SU-DHL-6 (cell line): ENCODE measurements around the gene PPP6R1.

Experiments used
- H2AFZ ChIP-seq: fragments of 200-600 bp; sonication (generic); 2 replicates; pipeline ENCODE4 v1.6.1; 2014; ENCODE audit warnings: low read depth, mild to moderate bottlenecking, moderate library complexity, mixed read lengths, antibody characterized with exemption, low read length; ENCODE audit not compliant: severe bottlenecking
- H3F3A ChIP-seq: fragments of 200-600 bp; shearing (Covaris generic); 2 replicates; pipeline ENCODE4 v1.6.0; 2016; ENCODE audit warnings: antibody characterized with exemption, mild to moderate bottlenecking; ENCODE audit not compliant: insufficient read depth
- H3K27ac ChIP-seq: fragments of 200-600 bp; sonication (generic); 2 replicates; pipeline ENCODE4 v1.5.1; 2016; ENCODE audit warnings: low read depth, mild to moderate bottlenecking, low read length, moderate library complexity, mixed read lengths
- H3K27me3 ChIP-seq: fragments of 200-600 bp; sonication (generic), shearing (Covaris generic); 2 replicates; pipeline ENCODE4 v1.6.0; 2014; ENCODE audit warnings: mild to moderate bottlenecking, low read length
- H3K36me3 ChIP-seq: fragments of 200-600 bp; sonication (generic); 2 replicates; pipeline ENCODE4 v1.6.1; 2014; ENCODE audit warnings: mild to moderate bottlenecking, low read length, mixed read lengths
- H3K4me2 ChIP-seq: fragments of 300-600, 200-600 bp; shearing (Covaris generic), sonication (generic); 2 replicates; pipeline ENCODE4 v1.6.0; 2014; ENCODE audit warnings: low read length, low read depth, mild to moderate bottlenecking; ENCODE audit not compliant: poor library complexity, severe bottlenecking
- H3K4me3 ChIP-seq: fragments of 200-600 bp; sonication (generic); 2 replicates; pipeline ENCODE4 v1.5.1; 2014; ENCODE audit warnings: antibody characterized with exemption, low read length, mild to moderate bottlenecking, mixed read lengths; ENCODE audit not compliant: insufficient read depth, poor library complexity, severe bottlenecking
- H3K79me2 ChIP-seq: fragments of 200-600 bp; sonication (generic); 2 replicates; pipeline ENCODE4 v1.6.1; 2014; ENCODE audit warnings: mild to moderate bottlenecking, low read length, moderate library complexity; ENCODE audit not compliant: insufficient read depth
- H3K9ac ChIP-seq: fragments of 200-600 bp; sonication (generic); 2 replicates; pipeline ENCODE4 v1.7.0; 2014; ENCODE audit warnings: mild to moderate bottlenecking, low read length
- H3K9me2 ChIP-seq: fragments of 200-600 bp; sonication (generic); replicated peaks from 2 replicates; pipeline ENCODE4 v1.6.1; 2014; ENCODE audit warnings: low read length; ENCODE audit not compliant: insufficient read depth
- H3K9me3 ChIP-seq: fragments of 200-600 bp; sonication (generic); 2 replicates; pipeline ENCODE4 v1.6.1; 2014; ENCODE audit warnings: low read length, mixed read lengths; ENCODE audit not compliant: insufficient read depth
- H4K20me1 ChIP-seq: fragments of 200-600 bp; sonication (generic); 2 replicates; pipeline ENCODE4 v1.6.1; 2014; ENCODE audit warnings: low read depth, mild to moderate bottlenecking, antibody characterized with exemption, low read length, moderate library complexity, mixed read lengths
- EZH2phosphoT487 ChIP-seq: fragments of 200-600 bp; sonication (generic), shearing (Covaris generic); conservative IDR thresholded peaks from 2 replicates; pipeline ENCODE4 v1.6.1; 2018; ENCODE audit warnings: mild to moderate bottlenecking, antibody characterized with exemption, low read length, moderate library complexity, mixed read lengths
- TF ChIP-seq, protein P1 (sequence below): fragments of 200-600 bp; sonication (generic); IDR thresholded peaks from one replicate; pipeline ENCODE4 v1.5.1; 2017; ENCODE audit warnings: antibody characterized with exemption, mild to moderate bottlenecking, low read length, moderate library complexity; ENCODE audit not compliant: insufficient read depth, poor library complexity, severe bottlenecking

The PPP6R1 gene

DNA sequence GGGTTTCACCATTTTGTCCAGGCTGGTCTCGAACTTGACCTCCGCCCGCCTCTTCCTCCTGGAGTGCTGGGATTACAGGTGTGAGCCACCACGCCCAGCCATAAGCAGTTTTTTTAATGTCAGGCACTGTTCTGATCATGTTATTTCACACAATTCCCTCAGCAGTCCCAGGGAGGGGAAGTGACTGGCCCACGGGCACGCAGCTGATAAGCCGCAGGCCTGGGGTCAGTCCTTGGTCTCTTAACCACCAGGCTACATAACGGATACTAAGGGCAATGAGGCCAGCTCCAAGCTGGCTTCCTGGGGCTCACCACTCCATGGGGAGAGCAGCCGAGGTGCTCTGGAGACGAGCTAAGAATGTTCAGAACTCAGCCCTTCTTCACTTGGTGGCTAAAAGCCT is 38.5 kb upstream of the PPP6R1 start:
- H3F3A ChIP-seq, result no peaks in the 10 kb centered on the region
- no peak overlapping the region for H3K27ac ChIP-seq
- no peaks in the 10 kb centered on the region for H4K20me1 ChIP-seq
- H3K4me3 ChIP-seq, result no peak overlapping the region
- no peaks in the 10 kb centered on the region for H3K9me3 ChIP-seq
- H3K79me2 ChIP-seq, result no peaks in the 10 kb centered on the region
- no peak overlapping the region for H3K9ac ChIP-seq
- TF ChIP-seq, protein P1, sequence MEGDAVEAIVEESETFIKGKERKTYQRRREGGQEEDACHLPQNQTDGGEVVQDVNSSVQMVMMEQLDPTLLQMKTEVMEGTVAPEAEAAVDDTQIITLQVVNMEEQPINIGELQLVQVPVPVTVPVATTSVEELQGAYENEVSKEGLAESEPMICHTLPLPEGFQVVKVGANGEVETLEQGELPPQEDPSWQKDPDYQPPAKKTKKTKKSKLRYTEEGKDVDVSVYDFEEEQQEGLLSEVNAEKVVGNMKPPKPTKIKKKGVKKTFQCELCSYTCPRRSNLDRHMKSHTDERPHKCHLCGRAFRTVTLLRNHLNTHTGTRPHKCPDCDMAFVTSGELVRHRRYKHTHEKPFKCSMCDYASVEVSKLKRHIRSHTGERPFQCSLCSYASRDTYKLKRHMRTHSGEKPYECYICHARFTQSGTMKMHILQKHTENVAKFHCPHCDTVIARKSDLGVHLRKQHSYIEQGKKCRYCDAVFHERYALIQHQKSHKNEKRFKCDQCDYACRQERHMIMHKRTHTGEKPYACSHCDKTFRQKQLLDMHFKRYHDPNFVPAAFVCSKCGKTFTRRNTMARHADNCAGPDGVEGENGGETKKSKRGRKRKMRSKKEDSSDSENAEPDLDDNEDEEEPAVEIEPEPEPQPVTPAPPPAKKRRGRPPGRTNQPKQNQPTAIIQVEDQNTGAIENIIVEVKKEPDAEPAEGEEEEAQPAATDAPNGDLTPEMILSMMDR, result no peak
- no peak for TF ChIP-seq EZH2phosphoT487
- H3K9me2 ChIP-seq, result no peaks in the 10 kb centered on the region
- no peaks in the 10 kb centered on the region for H3K27me3 ChIP-seq
- H3K4me2 ChIP-seq, result no peak overlapping the region
- no peak overlapping the region for H2AFZ ChIP-seq
- H3K36me3 ChIP-seq, result no peaks in the 10 kb centered on the region

DNA sequence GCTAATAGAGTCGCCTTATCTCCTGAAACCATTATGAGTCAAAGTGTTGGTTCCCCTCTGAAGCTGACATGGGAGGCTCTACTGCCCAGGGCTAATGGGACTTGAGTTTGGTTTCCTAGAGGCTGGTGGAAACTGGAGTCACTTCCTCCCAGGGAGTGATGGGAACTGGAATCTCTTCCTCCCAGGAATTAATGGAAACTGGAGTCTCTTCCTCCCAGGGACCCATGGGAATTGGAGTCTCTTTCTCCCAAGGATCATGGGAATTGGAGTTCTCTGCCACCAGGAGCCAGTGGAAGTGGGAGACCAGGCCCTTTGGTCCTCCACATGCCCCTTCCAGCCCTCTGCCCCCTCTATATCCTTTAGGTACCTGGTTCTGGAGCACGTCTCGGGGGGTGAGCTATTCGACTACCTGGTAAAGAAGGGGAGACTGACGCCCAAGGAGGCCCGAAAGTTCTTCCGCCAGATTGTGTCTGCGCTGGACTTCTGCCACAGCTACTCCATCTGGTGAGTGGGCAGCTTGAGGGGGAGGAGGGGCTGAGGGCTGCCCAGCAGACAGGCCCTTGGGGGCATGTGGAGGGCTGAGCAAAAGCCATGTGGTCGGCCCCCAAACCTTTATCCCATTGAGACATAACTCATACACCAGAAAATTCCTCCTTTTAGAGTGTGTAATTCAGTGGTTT is 30.4 kb upstream of the PPP6R1 start:
- no peaks in the 10 kb centered on the region for H3F3A ChIP-seq
- no peak overlapping the region for H3K4me2 ChIP-seq
- TF ChIP-seq EZH2phosphoT487, result no peak
- TF ChIP-seq, protein P1, result no peak
- no peak overlapping the region for H3K4me3 ChIP-seq
- H3K9ac ChIP-seq, result no peak overlapping the region
- H3K9me2 ChIP-seq, result no peaks in the 10 kb centered on the region
- no peaks in the 10 kb centered on the region for H3K36me3 ChIP-seq
- no peak overlapping the region for H3K27ac ChIP-seq
- H3K27me3 ChIP-seq, result no peaks in the 10 kb centered on the region
- H3K9me3 ChIP-seq, result no peaks in the 10 kb centered on the region
- no peaks in the 10 kb centered on the region for H4K20me1 ChIP-seq
- H2AFZ ChIP-seq, result no peak overlapping the region
- H3K79me2 ChIP-seq, result no peaks in the 10 kb centered on the region

DNA sequence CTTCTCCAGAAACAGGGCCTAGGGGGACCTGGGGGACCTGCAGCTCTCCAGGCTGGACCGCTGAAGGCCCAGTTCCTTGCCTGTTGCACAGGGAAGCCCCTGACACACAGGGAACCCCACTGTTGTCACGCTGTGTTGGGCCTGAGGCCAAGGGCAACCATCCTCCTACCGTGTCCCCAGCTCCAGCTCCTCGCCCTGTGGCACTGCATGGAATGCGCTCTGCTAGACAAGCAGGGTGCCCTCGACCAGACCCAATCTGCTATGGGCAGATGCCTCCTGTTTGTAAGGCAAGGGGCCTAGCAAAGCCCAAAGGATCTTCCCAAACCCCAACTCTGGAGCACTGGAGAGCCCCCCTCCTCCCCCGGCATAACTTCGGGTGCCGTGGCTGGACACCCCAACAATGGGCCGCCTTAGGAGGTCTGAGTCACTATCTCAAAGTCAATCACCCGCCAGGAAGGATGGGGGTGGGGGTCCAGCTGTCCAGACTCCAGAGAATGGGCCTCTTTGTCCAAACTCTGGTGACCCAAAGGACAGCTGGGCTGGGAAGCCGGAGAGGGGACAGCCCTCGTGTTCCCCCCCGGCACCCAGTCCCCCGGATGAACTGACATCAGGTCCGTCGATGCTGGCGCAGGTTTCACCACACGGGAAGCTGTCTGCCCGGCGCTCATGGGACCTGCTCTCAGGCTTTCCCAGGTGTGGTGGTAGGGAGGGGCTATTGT is 28.7 kb upstream of the PPP6R1 start:
- H3K9ac ChIP-seq, result no peak overlapping the region
- H3K4me2 ChIP-seq, result no peak overlapping the region
- no peak overlapping the region for H2AFZ ChIP-seq
- H4K20me1 ChIP-seq, result no peaks in the 10 kb centered on the region
- no peaks in the 10 kb centered on the region for H3F3A ChIP-seq
- no peaks in the 10 kb centered on the region for H3K79me2 ChIP-seq
- H3K36me3 ChIP-seq, result no peaks in the 10 kb centered on the region
- no peaks in the 10 kb centered on the region for H3K27me3 ChIP-seq
- no peaks in the 10 kb centered on the region for H3K9me2 ChIP-seq
- H3K9me3 ChIP-seq, result no peaks in the 10 kb centered on the region
- H3K4me3 ChIP-seq, result no peak overlapping the region
- TF ChIP-seq, protein P1, result no peak
- no peak for TF ChIP-seq EZH2phosphoT487
- H3K27ac ChIP-seq, result no peak overlapping the region
